Heart right ventricle (tissue), 16 donors: Measurements from ENCODE around the gene ATP8B1. TPM values are rescaled to one million over a fixed set of nuclear protein-coding genes. Genes with fewer than 3 reads are reported as not detected.

Source experiments
- ATAC-seq, 8 donors: fragments of 200-7000 bp; cut with Tn5 transposase; one replicate each; pipeline ENCODE4 v1.9.1; 2020; ENCODE audit warnings: mild to moderate bottlenecking in 8 of 8, moderate library complexity in 8 of 8, moderate number of reproducible peaks in 1 of 8
- DNase-seq, 2 donors: peaks; one replicate each; pipeline ENCODE4 v3.0.0-alpha.2; 2020
- H3K27ac ChIP-seq, 10 donors: fragments of 200-600 bp; sonication (generic) in 2 of 10; one replicate each; pipeline versions ENCODE4 v1.5.0 to v1.8.0; 2020 to 2022; ENCODE audit warnings: mild to moderate bottlenecking in 3 of 10
- H3K27me3 ChIP-seq, 7 donors: fragments of 200-600 bp; one replicate each; pipeline ENCODE4 v1.8.0; 2021 to 2022; ENCODE audit warnings: mild to moderate bottlenecking in 2 of 7
- H3K36me3 ChIP-seq, 9 donors: fragments of 200-600 bp; sonication (generic) in 1 of 9; one replicate each; pipeline versions ENCODE4 v1.5.0 to v1.8.0; 2020 to 2022; ENCODE audit warnings: mild to moderate bottlenecking in 2 of 9
- H3K4me1 ChIP-seq, 9 donors: fragments of 200-600 bp; sonication (generic) in 1 of 9; one replicate each; pipeline versions ENCODE4 v1.5.0 to v1.8.0; 2020 to 2022; ENCODE audit warnings: mild to moderate bottlenecking in 4 of 9
- H3K4me3 ChIP-seq, 10 donors: fragments of 200-600 bp; sonication (generic) in 2 of 10; one replicate each; pipeline versions ENCODE4 v1.5.0 to v1.8.0; 2020 to 2022; ENCODE audit warnings: mild to moderate bottlenecking in 7 of 10, moderate library complexity in 2 of 10
- H3K9me3 ChIP-seq, 11 donors: fragments of 200-600 bp in 10 of 11; sonication (generic) in 2 of 11; one replicate each; pipeline versions ENCODE4 v1.5.0 to v1.8.0; 2013 to 2022; ENCODE audit warnings: mild to moderate bottlenecking in 2 of 11, control low read depth in 1 of 11, moderate library complexity in 1 of 11
- WGBS, 2 donors: extraction: QIAGEN DNeasy Blood & Tissue Kit; methylation state at CpG; one replicate each; pipeline ENCODE4 v1.1.7; 2013; ENCODE audit warnings: inconsistent platforms in 1 of 2; 5-methylcytosine and 5-hydroxymethylcytosine counted together
- intact Hi-C, 10 donors: fragments of 100-400 bp; cut with DNase I; formaldehyde crosslinking; loops; one replicate each; pipeline versions ENCODE4 v1.11.1 to v1.14.2; 2022
- polyA plus RNA-seq, 2 donors: library from polyadenylated mRNA; stranded (reverse); fragments of 200-250 nt; gene quantifications; one replicate each; pipeline ENCODE4 v1.2.3, GENCODE V29; 2013
- total RNA-seq, 10 donors: library from RNA; stranded (reverse); fragmentation: NEBNext Ultra II Directional in 3 of 10; extraction: Animal tissue kit (Norgen Biotek cat#: 25700) in 3 of 10; gene quantifications; one replicate each; pipeline versions ENCODE4 v1.2.1 to v1.2.4, GENCODE V29; 2021 to 2023
- TF ChIP-seq, protein P1 (sequence below), 9 donors: fragments of 200-600 bp; sonication (generic) in 2 of 9; IDR thresholded peaks; one replicate each; pipeline versions ENCODE4 v1.5.0 to v1.8.0; 2021 to 2022; ENCODE audit warnings: antibody characterized with exemption in 9 of 9, mild to moderate bottlenecking in 5 of 9, moderate library complexity in 1 of 9
- donor health status: Arrhythmogenic right ventricular cardiomyopathy.
- donor health status: ischemic (EF 13 %, LVEDD 7.1; RV severe dilation, severe dysfunction).
- donor health status: healthy with polysubstance abuse.
- donor health status: DM: no; HTN: yes; CAD: no.
- donor health status: DM: no; HTN: no; CAD: no.
- donor health status: ischemic (EF 25% LVEDD 6.9; RV normal size, moderate dysfunction).
- donor health status: ischemic (EF 25% LVEDD 5.7; RV mildly dilated, moderate dysfunction).
- donor health status: healthy.
- donor health status: DM: yes; HTN: yes; CAD: no.
- donor health status: Ischemic cardiomyopathy.
- donor health status: ischemic (EF 35%, LVEDD 5.7; RV mildly dilated, moderate dysfunction).
- donor health status: nonischemic (EF 11% LVEDD 7.7; RV severe dilation, severe dysfunction).
- donor health status: DM: yes; HTN: yes; CAD: no.
- donor health status: PGD.
- donor health status: ischemic (EF 29% LVEDD 5.4; RV normal size, mild dysfunction).
- donor health status: nonischemic (EF 23%, LVEDD 6.1; RV moderate dilation, normal function).

ATP8B1 gene
- total and polyA plus RNA-seq, 12 donors = 2.7 to 16.5 (median 7.2) TPM

DNA sequence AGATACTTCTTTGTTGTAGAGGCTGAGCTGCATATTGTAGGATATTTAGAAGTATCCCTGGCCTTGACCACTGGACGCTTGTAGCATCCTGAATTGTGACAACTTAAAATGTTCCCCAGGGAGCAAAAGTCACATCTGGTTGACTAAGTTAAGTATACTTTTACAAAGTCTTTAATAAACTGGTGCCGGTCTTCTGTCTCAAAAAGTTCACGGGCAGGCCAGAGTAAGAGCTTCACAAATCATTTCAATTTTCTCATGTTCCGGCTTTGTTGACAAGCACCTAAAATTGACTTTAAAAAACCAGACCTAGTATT is 18.4 kb downstream of the ATP8B1 start:
- peaks cover 12 to 97% (median 74%) of the 10 kb centered on the region in 9 donors for H3K4me1 ChIP-seq
- 54 to 67% methylated on average over 4 of the region's 4 CpGs for WGBS, 2 donors
- intact Hi-C loops = no loop called here
- H3K9me3 ChIP-seq = no peaks in the 10 kb centered on the region
- no peaks in the 10 kb centered on the region for H3K27me3 ChIP-seq
- no peak overlapping the region for H3K4me3 ChIP-seq
- TF ChIP-seq, protein P1, sequence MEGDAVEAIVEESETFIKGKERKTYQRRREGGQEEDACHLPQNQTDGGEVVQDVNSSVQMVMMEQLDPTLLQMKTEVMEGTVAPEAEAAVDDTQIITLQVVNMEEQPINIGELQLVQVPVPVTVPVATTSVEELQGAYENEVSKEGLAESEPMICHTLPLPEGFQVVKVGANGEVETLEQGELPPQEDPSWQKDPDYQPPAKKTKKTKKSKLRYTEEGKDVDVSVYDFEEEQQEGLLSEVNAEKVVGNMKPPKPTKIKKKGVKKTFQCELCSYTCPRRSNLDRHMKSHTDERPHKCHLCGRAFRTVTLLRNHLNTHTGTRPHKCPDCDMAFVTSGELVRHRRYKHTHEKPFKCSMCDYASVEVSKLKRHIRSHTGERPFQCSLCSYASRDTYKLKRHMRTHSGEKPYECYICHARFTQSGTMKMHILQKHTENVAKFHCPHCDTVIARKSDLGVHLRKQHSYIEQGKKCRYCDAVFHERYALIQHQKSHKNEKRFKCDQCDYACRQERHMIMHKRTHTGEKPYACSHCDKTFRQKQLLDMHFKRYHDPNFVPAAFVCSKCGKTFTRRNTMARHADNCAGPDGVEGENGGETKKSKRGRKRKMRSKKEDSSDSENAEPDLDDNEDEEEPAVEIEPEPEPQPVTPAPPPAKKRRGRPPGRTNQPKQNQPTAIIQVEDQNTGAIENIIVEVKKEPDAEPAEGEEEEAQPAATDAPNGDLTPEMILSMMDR (IDR thresholded peaks at IDR 0.05) = no peak
- DNase-seq (no peak), ATAC-seq (no peak)
- H3K27ac ChIP-seq = peak overlapping the region in 9 of 10 donors; percentile 0 to 86 (median 58)
- no peaks in the 10 kb centered on the region for H3K36me3 ChIP-seq

DNA sequence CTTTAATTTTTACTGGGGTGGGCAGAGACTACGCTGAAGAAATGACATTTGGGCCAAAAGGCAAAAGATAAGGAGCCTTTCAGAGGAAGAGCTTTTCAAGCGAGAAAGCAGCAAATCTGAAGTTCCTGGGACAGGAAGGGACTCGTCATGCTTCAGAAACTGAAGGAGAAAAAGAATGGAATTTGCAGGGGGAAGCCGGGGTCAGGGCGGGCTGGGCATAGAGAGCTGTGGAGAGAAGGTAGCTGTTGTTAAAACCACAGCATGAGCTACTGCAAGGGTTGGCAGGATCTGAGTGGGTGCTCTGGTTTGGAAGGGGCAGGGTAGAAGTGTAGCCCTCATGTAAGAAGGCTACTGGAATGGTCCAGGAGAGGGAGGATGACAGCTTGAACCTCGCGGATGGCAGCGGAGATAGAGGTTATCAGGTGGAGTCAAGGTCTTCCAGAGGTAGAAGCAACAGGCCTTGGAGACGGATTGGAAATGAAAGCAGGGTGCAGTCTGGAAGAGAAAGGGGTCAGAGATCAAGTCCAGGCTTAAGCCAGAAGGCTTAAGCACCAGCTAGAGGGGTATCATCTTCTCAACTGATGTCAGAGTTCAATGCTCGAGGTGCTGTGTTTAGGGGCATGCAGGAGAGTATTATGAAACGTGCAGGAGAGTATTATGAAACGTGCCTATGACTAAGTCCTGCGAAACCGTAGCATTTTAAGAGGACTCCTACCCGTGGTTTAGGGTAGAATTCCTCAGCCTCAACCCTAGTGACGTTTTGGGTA is 18.9 kb downstream of the ATP8B1 start:
- no peaks in the 10 kb centered on the region for H3K9me3 ChIP-seq
- DNase-seq (no peak), ATAC-seq (peak in 3 of 8 donors; percentile 16 to 23 (median 21))
- 54 to 61% methylated on average over 16 of the region's 16 CpGs for WGBS, 2 donors
- H3K4me1 ChIP-seq = peaks cover 12 to 97% (median 71%) of the 10 kb centered on the region in 9 donors
- TF ChIP-seq, protein P1 (IDR thresholded peaks at IDR 0.05) = no peak
- intact Hi-C loops = no loop called here
- no peaks in the 10 kb centered on the region for H3K27me3 ChIP-seq
- peak overlapping the region in 9 of 10 donors; percentile 4 to 86 (median 58) for H3K27ac ChIP-seq
- no peaks in the 10 kb centered on the region for H3K36me3 ChIP-seq
- no peak overlapping the region for H3K4me3 ChIP-seq

DNA sequence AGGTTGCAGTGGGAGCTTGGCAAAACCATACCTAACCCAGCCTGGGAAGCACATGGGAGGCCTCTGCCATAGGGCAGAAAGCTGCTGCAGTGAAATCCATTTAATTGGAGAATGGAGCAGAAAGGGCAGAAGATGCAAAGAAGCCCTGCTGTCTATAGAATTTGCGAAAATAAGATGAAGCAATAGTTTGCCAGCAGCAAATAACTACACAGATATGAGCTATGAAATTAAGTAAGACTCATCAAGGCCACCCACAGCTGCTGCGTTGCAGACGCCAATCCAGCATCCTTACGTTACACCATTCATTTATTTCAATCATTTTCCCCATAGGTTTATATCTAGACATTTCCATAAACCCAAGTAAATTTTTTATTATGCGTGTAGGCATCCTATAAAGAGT is 21.1 kb downstream of the ATP8B1 start:
- H3K27me3 ChIP-seq = no peaks in the 10 kb centered on the region
- peaks cover 0 to 6% (median 0%) of the 10 kb centered on the region in 11 donors for H3K9me3 ChIP-seq
- no peaks in the 10 kb centered on the region for H3K36me3 ChIP-seq
- peaks cover 2 to 86% (median 68%) of the 10 kb centered on the region in 9 donors for H3K4me1 ChIP-seq
- intact Hi-C loops = no loop called here
- H3K27ac ChIP-seq = peak overlapping the region in 5 of 10 donors; percentile 83 to 89 (median 86)
- WGBS, 2 donors = 86 to 95% methylated on average over 5 of the region's 5 CpGs
- DNase-seq (no peak), ATAC-seq (no peak)
- TF ChIP-seq, protein P1 (IDR thresholded peaks at IDR 0.05) = no peak
- no peak overlapping the region for H3K4me3 ChIP-seq

- Histone ChIP-seq H3K27ac (peak overlapping the region; percentile 24 to 89 (median 84)), H3K4me1 (peaks cover 0 to 86% (median 74%) of the 10 kb centered on the region in 9 donors), H3K36me3 (no peaks in the 10 kb centered on the region), H3K9me3 (peaks cover 0 to 6% (median 0%) of the 10 kb centered on the region in 11 donors), H3K27me3 (no peaks in the 10 kb centered on the region), H3K4me3 (peak overlapping the region in 4 of 10 donors; percentile 2 to 12 (median 8))
- no peak for DNase-seq
- peak; percentile 33 to 75 (median 58) for ATAC-seq
- WGBS, 2 donors = 35 to 53% methylated on average over 6 of the region's 6 CpGs
- TF ChIP-seq, protein P1 (IDR thresholded peaks at IDR 0.05) = no peak
- intact Hi-C loops = no loop called here
Measured at GRCh38 chr18:57780706-57781347, 22.3 kb downstream of the ATP8B1 start.
